Fibroblast of skin of abdomen (primary cell): Measurements from ENCODE around the gene UNCX.

Experiments
- DNase-seq: peaks from one replicate; pipeline ENCODE4 v3.0.0-alpha.2; 2013

UNCX gene

DNA sequence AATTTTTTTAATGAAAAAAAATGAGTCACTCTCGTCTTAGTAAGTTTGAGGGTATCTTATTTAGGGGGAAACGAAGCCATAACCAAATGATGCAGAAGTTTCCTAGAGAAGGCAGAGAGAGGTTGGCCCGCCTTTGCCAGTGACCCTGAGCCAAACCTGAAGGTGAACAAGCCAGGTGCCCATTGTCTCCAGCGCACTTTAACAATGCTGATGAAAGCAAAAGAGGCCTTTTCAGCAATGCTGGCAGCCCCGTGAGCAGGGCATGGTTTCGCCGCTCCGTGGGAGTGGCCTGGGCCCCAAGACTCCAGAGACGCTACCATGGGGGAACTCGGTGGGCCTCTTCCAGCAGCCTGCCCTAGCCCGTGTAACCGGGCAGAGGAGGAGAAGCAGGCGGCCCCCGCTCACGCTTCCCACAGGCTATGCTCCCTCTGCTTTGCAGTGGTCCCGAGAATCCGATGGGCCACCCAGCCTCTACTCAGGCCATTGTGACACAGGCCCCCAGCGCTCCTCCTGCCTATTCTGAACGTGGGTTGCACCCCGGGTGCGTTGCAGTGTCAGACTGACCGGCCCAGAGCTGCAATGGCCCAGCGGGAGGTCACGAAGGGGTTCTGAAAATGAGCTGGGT, 14.0 kb upstream of the UNCX start:
- DNase-seq: no peak

DNA sequence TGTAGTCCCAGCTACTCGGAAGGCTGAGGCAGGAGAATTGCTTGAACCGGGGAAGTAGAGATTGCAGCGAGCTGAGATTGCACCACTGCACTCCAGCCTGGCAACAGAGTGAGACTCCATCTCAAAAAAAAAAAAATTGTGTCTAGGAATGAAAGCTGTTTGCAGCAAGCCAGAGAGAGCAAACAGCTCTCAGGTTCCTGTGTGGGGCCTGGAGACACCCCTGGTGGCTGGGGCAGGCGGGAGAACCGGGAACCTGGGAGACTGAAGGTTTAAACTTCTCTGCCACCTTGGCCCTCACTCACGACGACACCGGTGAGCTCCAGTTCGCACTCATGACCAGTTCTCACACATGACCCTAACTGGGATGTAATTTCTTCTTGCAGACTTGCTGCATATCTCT, 13.2 kb upstream of the UNCX start:
- no peak for DNase-seq

GRCh38 chr7:1220000-1220726, 12.5 kb upstream of the UNCX start:
- DNase-seq: no peak

GRCh38 chr7:1220977-1221745, 11.5 kb upstream of the UNCX start:
- no peak for DNase-seq

GRCh38 chr7:1223196-1223981, 9.3 kb upstream of the UNCX start:
- no peak for DNase-seq

DNA sequence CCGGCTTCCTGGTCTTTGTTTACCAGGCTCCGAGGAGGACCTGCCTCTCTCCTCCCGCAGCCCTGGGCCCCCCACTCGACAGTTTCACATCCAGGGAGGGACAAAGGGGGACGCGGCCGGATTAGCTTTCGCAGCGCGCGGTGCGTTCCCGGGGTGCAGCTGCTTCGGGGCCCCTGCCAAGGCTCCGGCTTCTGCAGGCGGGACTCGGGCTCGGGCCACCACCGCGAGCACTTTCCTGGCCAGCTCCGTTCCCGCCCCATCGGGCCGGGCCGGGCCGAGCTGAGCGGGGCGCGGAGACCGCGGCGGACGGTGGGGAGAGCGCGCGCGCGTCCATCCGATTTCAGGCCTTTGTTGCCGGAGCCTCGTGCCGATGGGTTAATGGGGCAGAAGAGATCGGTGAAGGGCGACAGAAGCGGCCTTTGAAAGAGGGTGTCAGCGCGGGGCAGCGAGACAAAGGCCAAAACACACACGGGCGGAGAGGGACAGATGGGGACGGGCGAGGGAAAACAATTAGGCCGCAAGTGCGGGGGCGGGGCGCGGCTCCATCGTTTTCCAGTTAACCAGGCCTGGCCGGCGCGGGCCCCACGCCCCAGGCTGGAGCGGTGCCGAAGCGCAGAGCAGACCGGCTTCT, 8.5 kb upstream of the UNCX start:
- no peak for DNase-seq

DNA sequence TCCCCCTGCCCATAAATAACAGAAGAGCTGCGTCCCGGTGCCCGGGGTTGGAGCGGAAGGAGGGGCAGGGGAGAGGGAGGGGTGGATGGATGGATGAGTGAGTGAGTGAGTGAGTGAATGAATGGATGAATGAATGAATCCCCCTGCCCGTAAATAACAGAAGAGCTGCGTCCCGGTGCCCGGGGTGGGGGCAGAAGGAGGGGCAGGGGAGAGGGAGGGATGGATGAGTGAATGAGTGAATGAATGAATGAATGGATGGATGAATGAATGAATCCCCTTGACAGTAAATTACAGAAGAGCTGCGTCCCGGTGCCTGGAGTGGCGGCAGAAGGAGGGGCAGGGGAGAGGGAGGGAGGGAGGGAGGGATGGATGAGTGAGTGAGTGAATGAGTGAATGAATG, 7.6 kb upstream of the UNCX start:
- no peak for DNase-seq

DNA sequence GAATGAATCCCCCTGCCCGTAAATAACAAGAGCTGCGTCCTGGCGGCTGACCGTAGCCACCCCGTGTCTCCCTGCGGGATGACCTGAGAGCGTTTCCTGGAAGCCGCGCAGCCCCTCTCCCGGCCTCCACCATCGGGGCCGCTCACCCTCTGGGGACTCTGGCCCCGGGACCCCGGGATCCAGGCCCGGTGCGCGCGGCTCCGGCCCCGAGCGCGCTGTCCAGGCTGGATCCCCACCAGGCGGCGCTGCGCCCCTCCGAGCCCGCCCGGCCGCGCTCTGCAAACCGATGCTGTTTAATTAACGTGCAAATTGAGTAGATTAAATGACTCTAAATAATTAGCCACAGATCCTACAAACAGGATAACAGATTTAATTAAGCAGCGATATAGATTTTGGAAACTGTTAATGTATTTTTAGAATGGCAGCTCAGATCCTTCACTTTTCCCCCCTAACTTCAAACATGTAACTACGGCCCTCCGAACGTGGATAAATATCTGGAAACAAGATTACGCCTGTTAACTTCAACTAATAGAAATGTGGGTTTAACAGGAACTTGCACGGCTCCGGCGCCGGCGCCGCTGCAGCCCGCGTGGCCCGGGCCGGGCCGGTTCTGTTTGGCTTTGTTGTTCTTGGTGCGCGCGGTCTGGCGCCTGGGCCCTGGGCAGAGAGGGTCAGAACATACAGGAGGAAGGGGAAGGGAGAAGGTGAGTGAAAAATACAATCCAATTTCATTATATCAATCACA, 7.1 kb upstream of the UNCX start:
- DNase-seq: no peak

- DNase-seq: no peak
Observed at GRCh38 chr7:1226186-1226901, 6.3 kb upstream of the UNCX start.

GRCh38 chr7:1227071-1227804, 5.4 kb upstream of the UNCX start:
- DNase-seq: no peak

DNA sequence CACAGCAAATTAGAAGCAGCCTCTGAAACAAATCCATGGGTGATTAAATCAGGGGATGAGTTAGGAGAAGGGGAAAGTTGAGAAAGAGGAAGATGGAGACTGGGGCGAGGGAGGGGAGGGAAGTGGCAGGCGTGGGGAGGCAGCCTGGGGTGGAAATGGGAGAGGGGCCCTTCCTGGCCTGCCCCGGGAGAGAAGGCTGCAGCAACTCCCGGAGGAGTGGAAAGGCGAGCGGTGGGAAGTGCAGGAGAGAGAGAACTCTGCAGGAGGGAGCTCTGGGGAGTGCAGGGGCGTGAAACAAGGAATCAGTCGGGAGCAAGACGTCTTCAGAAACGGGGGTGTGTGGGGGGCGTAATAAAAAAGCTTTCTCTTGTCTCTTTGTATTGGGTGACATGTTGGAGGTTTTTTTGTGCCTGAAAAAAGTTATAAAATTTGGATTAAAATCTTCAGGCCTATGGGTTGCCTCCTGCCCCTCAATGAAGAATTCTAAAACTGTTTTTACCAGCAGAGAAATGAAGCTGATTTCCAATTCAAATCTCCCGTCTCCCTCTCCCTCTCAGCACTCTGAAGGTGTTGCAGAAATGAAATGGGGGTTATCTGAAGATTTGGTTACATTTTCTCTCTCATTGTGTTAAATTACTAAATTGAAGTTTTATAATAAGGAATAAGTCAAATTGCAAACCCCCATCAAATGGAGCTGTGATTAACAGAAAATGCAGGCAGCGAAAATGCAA, 4.7 kb upstream of the UNCX start:
- no peak for DNase-seq

- no peak for DNase-seq
Observed at GRCh38 chr7:1228545-1229201, 4.0 kb upstream of the UNCX start.

DNA sequence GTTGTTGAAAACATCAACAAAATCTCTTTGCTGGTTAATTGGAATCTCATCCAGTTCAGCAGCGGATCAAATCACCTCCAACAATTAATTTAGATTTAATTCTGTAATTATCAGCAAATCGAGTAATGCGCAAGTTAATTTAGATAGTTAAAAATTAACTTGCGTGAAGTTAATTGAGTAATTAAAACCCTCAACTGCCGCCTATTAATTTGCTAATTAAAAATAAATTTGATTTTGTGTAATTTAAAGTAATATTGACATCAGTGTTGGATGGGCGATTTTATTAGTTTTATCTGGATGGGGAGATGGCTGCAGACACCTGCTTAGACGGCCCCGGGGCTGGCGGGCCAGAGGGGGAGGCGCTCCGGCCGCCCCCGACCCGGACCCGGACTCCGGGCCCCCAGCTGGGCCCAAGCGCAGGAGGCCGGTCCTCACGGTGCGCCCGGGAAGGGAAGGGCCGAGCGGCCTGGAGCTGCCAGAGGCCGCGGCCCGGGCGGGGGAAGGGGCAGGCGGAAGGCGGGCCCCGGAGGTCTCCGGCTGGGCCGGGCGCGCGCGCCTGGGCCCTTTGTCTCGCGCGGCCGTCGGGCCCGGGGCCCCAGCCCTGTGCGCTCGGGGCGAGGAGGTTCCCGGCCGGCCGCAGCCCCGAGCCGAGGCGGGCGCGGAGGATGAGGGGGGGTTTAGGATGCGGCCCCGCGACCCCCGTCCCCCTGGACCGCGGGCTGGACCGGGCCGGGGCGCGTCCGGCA, 3.3 kb upstream of the UNCX start:
- no peak for DNase-seq

GRCh38 chr7:1229956-1230355, 2.7 kb upstream of the UNCX start:
- DNase-seq: no peak

DNA sequence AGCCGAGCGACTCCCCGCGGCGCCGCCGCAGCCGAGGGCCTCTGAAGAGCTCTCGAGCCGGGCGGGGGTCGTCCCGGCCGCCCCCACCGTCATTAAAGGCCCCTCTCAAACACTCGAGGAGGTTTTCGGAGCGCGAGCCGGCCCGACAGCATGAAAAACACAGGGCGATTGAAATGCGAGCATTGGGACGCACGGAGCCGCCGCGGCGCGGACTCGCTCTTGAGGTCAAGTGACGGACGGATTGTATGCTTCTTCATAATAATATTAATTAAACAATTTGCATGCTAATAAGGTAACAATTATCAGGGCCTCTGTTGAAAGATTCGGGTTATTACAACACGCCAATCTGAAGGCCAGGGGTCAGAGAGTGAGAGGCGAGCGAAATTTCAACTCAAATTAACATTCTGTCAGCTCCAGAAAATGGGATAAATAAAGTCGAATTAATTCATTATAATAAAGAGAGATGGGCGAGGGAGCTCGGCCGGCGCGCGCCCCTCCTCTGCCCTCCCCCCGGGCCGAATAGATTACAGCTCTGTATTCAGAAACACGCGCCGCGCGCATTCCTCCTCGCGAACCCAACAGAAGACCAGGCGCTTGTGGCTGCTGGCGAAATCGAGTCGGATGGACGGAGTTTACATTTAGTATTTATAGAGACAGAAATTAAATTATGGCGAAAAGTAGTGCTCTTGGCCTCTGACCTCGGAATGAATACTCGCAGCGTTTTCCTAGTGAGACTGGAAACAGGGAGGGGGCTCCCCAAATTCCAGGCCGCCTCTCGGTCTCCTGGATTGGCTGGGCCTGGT, 2.1 kb upstream of the UNCX start:
- no peak for DNase-seq

DNA sequence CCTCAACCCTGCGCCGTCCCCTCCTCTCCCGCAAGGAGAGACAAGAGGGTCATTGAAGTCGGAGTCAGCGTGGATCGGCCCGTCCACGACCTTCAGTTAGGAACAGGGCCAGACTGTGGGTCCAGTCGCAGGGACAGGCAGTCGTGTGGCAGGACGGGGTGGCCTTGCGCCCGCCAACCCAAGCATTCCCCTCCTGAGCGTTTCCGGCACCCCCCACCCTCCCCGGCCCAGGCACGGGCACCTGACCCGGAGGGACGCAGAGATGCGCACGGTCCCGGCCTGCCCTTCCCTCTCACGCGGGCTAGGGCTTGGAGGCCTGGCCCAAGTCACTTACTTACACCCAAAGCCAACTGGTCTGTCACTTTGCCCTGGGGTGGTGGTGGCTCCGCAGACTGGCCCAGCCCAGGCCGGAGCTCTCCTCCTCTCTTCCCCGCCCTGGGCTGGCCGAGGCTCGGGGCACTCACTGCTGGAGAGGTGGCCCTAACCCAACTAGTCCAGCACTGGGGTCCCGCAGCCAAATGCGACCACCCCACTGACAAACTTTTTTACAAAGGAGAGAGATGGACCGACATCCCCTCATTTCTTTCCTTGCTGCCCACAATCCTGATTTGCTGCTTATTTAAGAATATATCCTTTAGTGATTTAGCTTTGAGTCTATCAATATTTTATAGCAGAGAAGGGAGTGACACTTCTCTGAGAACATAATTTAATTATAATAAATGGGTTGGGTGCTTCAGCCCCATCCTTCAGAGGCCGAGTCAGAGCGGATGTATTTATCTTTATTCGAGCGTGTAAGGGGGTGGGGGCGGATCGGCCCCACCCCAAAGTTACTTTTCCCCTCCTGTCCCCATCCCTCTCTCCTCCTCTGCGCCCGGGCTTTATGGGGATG, 1.2 kb upstream of the UNCX start:
- DNase-seq: no peak
